Gastroesophageal sphincter (tissue), 3 donors: ENCODE results near the gene GLYATL1B.

ENCODE experiments used
- EP300 ChIP-seq: sonication (generic); formaldehyde crosslinking; IDR thresholded peaks from one replicate; pipeline ENCODE4 v1.6.1; 2017; ENCODE audit warnings: antibody characterized with exemption, mild to moderate bottlenecking
- POLR2A ChIP-seq, 2 donors: fragments of 450-650 bp; IDR thresholded peaks; one replicate each; pipeline ENCODE4 v1.6.1; 2017; ENCODE audit warnings: antibody characterized with exemption in 2 of 2, mild to moderate bottlenecking in 2 of 2, moderate library complexity in 1 of 2
- TF ChIP-seq, protein P1 (sequence below), 4 experiments: fragments of 200-600 bp in 2 of 4; fragments of 450-650 bp in 2 of 4; sonication (generic) in 1 of 4; IDR thresholded peaks; one replicate each; pipeline ENCODE4 v1.5.1; 2017 to 2019; ENCODE audit warnings: antibody characterized with exemption in 4 of 4, mild to moderate bottlenecking in 2 of 4, moderate library complexity in 2 of 4

DNA sequence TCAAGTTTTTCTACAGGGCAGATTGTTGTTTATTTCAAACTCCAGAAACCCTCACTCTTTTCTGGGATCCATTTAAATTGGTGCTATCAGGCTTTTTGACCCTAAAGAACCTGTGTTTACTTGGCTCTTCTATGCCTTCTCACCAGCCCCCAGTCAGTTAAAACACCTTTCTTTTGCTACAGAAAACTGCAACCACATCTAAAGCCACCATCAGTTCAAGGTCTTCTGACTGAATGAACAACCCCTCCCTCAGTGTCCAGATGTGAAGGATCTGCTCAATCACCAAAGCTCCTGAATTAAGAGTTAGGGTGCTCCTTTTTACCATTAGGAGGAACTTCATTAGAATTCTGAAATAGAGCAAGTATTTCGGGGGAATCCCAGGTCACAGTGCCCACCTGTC lies 7.0 kb upstream of the GLYATL1B start:
- TF ChIP-seq, protein P1, sequence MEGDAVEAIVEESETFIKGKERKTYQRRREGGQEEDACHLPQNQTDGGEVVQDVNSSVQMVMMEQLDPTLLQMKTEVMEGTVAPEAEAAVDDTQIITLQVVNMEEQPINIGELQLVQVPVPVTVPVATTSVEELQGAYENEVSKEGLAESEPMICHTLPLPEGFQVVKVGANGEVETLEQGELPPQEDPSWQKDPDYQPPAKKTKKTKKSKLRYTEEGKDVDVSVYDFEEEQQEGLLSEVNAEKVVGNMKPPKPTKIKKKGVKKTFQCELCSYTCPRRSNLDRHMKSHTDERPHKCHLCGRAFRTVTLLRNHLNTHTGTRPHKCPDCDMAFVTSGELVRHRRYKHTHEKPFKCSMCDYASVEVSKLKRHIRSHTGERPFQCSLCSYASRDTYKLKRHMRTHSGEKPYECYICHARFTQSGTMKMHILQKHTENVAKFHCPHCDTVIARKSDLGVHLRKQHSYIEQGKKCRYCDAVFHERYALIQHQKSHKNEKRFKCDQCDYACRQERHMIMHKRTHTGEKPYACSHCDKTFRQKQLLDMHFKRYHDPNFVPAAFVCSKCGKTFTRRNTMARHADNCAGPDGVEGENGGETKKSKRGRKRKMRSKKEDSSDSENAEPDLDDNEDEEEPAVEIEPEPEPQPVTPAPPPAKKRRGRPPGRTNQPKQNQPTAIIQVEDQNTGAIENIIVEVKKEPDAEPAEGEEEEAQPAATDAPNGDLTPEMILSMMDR (IDR thresholded peaks at IDR 0.05), result no peak
- TF ChIP-seq POLR2A (IDR thresholded peaks at IDR 0.05) (no peak), EP300 (no peak)
